GM19395 (cell line): ENCODE data around the gene GPATCH8.
"Not testable (repeated sequence)": the region's sequence is repeated elsewhere in the genome, so short reads cannot be mapped to it uniquely, and the experiment has no call there.

Experiments used
- ATAC-seq: cut with Tn5 transposase; IDR thresholded peaks from one replicate; pipeline ENCODE4 v1.9.1; 2021; ENCODE audit warnings: mild to moderate bottlenecking, moderate library complexity; ENCODE audit not compliant: unreplicated experiment

The GPATCH8 gene

DNA sequence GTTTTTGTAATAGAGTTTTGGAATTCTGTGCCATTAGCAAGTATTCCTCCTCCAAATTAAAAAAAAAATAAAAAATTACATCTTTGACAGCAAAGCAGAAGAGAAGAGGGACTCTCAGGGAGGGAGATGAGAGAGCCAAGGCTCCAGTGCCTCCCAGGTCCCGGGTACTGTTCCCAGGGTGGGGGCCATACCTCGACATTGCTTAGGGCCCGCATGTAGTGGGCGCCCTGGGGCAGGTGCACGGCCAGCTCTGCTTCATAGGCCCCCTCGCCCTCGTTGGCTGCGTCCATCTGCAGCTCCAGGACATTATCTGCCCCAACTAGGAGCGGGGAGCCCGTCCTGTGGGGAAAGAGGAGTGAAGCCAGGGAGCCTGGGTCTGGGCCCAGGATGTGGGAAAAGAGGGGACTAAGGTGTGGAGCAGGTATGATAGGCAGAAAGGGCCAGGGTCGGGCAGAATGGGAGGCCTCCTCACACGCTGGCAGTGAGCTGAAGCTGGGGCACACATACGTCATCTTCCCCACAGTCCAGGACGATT is 125.0 kb downstream of the GPATCH8 start:
- ATAC-seq: no peak

DNA sequence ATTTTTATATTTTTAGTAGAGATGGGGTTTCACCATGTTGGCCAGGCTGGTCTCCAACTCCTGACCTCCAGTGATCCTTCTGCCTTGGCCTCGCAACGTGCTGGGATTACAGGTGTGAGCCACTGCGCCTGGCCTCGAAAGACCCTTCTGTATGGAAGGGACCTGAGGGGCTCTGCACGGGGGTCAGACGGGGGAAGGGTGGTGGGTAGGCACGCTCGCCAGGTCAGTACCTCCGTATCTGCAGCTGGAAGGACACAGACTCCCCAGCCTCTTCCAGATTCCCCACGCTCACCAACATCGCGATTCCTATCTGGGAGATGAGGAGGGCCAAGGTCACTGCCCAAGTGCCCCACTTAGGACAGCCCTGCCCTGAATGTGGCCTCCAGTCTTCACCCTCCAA is 126.4 kb downstream of the GPATCH8 start:
- ATAC-seq: no peak

- no peak for ATAC-seq
Observed at GRCh38 chr17:44376124-44376523, 127.1 kb downstream of the GPATCH8 start.

- no peak for ATAC-seq
Observed at GRCh38 chr17:44375196-44376017, 127.8 kb downstream of the GPATCH8 start.

DNA sequence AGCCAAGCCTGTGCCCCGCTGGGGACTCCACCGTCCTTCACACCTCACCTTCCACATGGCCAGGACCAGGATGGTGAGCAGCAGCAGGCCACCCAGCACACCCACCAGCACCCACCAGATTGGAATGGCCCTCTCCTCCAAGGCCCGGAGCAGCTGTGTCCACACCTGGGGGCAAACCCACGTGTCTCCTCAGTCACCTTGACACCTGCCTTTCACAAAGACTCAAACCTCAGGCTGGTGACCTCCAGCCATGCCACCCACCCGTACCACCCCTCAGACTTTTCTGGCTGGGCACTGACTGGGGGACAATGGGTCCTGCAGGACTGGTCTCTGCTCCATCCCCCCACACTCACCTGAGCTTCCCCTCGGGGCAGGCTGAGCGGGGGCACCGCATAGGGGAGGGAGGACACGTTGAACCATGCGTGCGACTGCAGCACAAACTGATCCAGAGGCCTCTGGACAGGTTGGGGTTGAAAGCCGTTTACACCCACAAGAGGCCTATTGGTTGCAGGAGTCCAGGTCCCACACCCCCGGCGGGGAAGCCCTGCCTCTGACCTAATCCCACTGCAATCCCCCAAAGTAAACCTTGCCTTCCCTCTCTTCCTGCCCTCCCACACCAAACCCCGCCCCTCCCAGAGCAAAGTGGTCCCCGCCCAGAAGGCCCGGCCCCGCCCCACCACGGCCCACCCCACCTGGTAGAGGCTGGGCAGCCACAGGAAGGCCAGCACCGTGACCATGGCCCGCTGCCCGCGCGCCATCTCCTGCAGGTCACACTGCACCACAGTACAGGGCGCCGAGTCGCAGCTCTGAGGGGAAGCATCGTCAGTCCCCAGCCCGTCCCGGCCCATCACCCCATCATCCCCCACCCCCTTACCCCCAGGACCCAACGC is 128.7 kb downstream of the GPATCH8 start:
- ATAC-seq: no peak

- no peak for ATAC-seq
Observed at GRCh38 chr17:44372036-44372435, 131.2 kb downstream of the GPATCH8 start.

DNA sequence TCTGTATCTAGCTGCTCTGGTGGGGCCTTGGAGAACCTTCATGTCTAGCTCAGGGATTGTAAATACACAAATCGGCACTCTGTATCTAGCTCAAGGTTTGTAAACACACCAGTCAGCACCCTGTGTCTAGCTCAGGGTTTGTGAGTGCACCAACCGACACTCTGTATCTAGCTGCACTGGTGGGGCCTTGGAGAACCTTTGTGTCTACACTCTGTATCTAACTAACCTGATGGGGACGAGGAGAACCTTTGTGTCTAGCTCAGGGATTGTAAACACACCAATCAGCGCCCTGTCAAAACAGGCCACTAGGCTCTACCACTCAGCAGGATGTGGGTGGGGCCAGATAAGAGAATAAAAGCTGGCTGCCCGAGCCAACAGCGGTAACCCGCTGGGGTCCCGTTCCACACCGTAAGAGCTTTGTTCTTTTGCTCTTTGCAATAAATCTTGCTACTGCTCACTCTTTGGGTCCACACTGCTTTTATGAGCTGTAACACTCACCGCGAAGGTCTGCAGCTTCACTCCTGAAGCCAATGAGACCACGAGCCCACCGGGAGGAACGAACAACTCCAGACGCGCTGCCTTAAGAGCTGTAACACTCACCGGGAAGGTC is 133.7 kb downstream of the GPATCH8 start:
- not testable (repeated sequence) for ATAC-seq

GRCh38 chr17:44368391-44369243 is 134.6 kb downstream of the GPATCH8 start:
- ATAC-seq: not testable (repeated sequence)

- no peak for ATAC-seq
Observed at GRCh38 chr17:44367231-44367979, 135.8 kb downstream of the GPATCH8 start.

DNA sequence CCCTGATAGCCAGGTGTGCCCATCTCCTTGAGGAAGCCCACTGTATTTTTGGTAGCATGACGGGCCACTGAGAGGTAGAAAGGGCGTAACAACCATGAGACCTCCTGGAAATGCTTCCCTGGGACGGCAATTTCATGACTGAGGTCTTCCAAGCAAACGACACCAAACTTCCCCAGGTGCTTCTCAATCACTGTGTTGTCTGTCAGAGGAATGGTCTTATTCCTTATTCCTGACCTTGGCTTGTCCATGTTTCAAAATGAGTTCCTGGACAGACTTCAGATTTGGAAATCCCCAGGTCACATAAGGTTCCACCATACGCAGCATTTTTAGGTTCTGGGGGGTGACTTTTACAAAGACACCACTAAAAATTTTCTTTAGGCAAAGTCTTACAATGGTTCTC is 138.2 kb downstream of the GPATCH8 start:
- not testable (repeated sequence) for ATAC-seq

DNA sequence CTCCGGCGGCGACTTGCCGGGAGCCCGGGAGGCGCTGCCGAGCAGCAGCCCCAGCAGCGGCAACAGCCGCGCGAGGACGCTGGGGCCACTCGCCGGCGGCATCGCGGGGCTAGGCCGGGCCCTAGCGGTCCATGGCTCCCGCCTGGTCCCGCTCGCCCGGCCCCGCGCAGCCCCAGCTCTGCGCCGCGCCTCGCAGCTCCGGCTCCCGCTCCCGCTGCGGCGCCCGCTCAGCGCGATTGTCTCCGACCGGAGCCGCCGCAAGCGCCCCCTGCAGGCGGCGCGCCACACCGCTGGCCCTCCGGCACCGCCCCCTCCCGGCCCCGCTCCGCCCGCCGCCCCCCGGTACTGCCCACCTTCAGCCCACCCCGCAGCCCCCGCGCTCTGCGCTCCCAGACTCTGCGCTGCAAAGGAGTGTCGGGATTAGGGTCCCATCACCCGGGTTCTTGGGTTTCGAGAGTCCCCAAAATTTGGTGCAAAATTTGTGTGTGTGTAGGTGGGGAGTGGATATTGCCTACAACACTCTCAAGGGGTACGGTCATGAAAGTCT is 139.5 kb downstream of the GPATCH8 start, which contains the start of gene FAM171A2:
Gene FAM171A2, minus strand, starts transcription at position 241 of the 547 bp plus-strand sequence. Its CDS starts 139 bp downstream, at position 102.
- no peak for ATAC-seq

GRCh38 chr17:44362949-44363612 is 140.1 kb downstream of the GPATCH8 start:
- ATAC-seq: no peak

GRCh38 chr17:44362459-44362948 is 140.7 kb downstream of the GPATCH8 start:
- no peak for ATAC-seq

DNA sequence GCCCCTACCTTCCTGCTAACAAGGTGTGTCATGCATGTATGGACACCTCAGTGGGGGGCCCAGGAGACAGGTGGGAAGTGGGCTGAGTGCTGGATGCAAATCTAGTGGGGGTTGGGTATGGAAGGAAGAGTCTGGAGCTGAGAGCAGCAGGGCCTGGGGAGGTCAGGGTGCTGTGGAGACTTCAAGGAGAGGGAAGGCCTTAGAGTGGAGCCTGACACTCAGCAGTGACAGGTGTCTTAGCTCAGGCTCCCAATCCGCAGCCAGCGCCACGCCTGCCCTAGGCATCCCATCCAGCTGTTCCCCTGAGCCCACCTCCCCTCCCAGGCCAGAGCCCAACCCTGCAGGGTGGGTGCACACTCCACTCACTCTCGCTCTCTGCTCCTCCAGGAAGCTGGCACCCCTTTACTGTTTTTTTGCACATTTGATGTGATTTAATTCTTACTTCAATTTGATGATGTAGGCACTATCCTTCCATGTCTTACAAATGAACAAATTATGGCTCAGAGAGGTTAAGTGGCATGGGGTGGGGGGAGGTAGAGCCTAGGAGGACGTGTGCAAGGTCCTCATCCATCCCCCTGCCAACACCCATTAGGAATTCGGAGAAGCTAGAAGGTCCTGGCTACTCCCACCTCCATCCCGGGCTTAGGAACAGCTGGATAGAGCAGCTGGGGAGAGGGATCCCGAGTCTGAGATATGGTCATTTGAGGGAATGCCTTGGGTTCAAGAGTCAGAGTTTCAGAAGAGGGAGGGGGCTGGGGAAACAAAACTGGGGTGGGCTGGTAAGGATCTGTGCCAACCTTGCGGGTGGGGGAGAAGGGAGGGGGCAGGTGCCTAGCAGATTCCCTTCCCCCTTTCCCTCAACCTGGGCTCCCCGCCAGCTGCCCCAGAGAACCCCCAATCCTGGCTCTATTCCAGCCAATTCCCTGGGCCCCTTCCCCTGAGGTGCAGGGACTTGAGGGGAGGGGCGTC is 141.6 kb downstream of the GPATCH8 start:
- ATAC-seq: no peak

- no peak for ATAC-seq
Observed at GRCh38 chr17:44360826-44361225, 142.4 kb downstream of the GPATCH8 start.

GRCh38 chr17:44360144-44360533 is 143.1 kb downstream of the GPATCH8 start:
- ATAC-seq: no peak

DNA sequence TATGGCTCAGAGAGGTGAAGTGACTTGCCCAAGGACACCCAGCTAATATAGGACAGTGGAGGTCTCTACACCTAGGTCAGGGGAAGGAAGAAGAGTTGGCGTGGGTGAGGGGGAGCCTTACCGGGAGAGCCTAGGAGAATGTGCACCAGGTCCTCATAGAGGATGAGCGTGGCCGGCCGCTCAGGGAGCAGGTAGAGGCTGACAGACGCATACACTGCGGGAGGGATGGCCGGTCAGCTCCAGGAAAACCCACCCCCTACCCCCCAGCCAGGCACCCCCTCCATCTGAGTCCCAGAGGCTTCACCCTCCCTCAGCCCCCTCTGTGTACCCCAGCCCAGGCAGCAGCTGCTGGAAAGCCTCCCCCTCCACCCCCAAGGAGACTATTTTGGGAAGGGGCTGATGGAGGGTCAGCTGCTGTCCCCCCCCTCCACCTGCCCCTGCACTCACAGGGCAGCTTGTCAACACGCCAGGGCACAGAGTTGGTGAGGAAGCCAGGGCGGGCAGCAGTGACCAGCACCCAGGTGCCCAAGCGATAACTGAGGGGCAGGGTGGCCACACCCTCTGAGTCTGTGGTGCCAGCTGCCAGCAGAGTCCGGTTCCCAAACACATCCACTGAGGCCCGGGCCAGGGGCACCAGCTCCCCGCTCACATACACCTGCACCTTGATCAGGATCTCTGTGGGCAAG is 143.6 kb downstream of the GPATCH8 start:
- no peak for ATAC-seq
